OCI-LY1 (cell line): Measurements from ENCODE around the gene HUNK.

Experiments used
- H2AFZ ChIP-seq: fragments of 200-600 bp; sonication (generic), shearing (Covaris generic); 2 replicates; pipeline ENCODE4 v1.6.0; 2014; ENCODE audit warnings: antibody characterized with exemption, mild to moderate bottlenecking, low read length
- H3F3A ChIP-seq: fragments of 200-600 bp; sonication (generic), shearing (Covaris generic); 2 replicates; pipeline ENCODE4 v1.6.0; 2014; ENCODE audit warnings: mild to moderate bottlenecking, antibody characterized with exemption, low read length, moderate library complexity; ENCODE audit not compliant: insufficient read depth
- H3K27ac ChIP-seq: fragments of 200-600 bp; sonication (generic); 2 replicates; pipeline ENCODE4 v1.5.1; 2014; ENCODE audit warnings: low read length, mixed run types, mild to moderate bottlenecking, low read depth; ENCODE audit not compliant: poor library complexity, severe bottlenecking
- H3K27me3 ChIP-seq: fragments of 200-600 bp; sonication (generic); 2 replicates; pipeline ENCODE4 v1.6.0; 2014; ENCODE audit warnings: antibody characterized with exemption, mild to moderate bottlenecking, low read length, moderate library complexity; ENCODE audit not compliant: insufficient read depth
- H3K36me3 ChIP-seq: fragments of 200-600 bp; sonication (generic); 2 replicates; pipeline ENCODE4 v1.6.1; 2014; ENCODE audit warnings: mild to moderate bottlenecking, antibody characterized with exemption, low read length, moderate library complexity, mixed read lengths; ENCODE audit not compliant: insufficient read depth
- H3K4me1 ChIP-seq: fragments of 200-600 bp; sonication (generic); 2 replicates; pipeline ENCODE4 v1.5.1; 2014; ENCODE audit warnings: mild to moderate bottlenecking, low read length, moderate library complexity; ENCODE audit not compliant: insufficient read depth, severe bottlenecking
- H3K4me2 ChIP-seq: fragments of 200-600 bp; sonication (generic), shearing (Covaris generic); 2 replicates; pipeline ENCODE4 v1.6.1; 2014; ENCODE audit warnings: low read length
- H3K4me3 ChIP-seq: fragments of 200-600 bp; sonication (generic); 2 replicates; pipeline ENCODE4 v1.5.1; 2014; ENCODE audit warnings: low read length, low read depth, mild to moderate bottlenecking, mixed read lengths; ENCODE audit not compliant: poor library complexity, severe bottlenecking
- H3K79me2 ChIP-seq: fragments of 200-600 bp; shearing (Covaris generic); 2 replicates; pipeline ENCODE4 v1.6.1; 2016; ENCODE audit warnings: mixed run types, low read length, mixed read lengths; ENCODE audit not compliant: insufficient read depth
- H3K9ac ChIP-seq: fragments of 200-600 bp; sonication (generic), shearing (Covaris generic); 2 replicates; pipeline ENCODE4 v1.6.1; 2014; ENCODE audit warnings: mild to moderate bottlenecking, low read length, mixed read lengths
- H3K9me2 ChIP-seq: fragments of 200-600 bp; sonication (generic), shearing (Covaris generic); 2 replicates; pipeline ENCODE4 v1.6.1; 2014; ENCODE audit warnings: low read depth, mild to moderate bottlenecking, low read length, mixed read lengths
- H3K9me3 ChIP-seq: fragments of 200-600 bp; shearing (Covaris generic); 2 replicates; pipeline ENCODE4 v1.6.1; 2014; ENCODE audit warnings: low read length, mixed read lengths
- H4K20me1 ChIP-seq: fragments of 200-600 bp; sonication (generic), shearing (Covaris generic); 2 replicates; pipeline ENCODE4 v1.6.0; 2016; ENCODE audit warnings: mild to moderate bottlenecking, low read length; ENCODE audit not compliant: insufficient read depth
- EZH2 ChIP-seq: fragments of 200-600 bp; sonication (generic), shearing (Covaris generic); IDR thresholded peaks from 2 replicates; pipeline ENCODE4 v1.8.0; 2017; ENCODE audit warnings: borderline replicate concordance, mixed run types, mild to moderate bottlenecking, antibody characterized with exemption, low read length, moderate library complexity, mixed read lengths
- TF ChIP-seq, protein P1 (sequence below): fragments of 200-600 bp; sonication (generic), shearing (Covaris generic); IDR thresholded peaks from 2 replicates; pipeline ENCODE4 v1.5.1; 2017; ENCODE audit warnings: mild to moderate bottlenecking, antibody characterized with exemption, low read length, moderate library complexity, mixed read lengths

HUNK gene

DNA sequence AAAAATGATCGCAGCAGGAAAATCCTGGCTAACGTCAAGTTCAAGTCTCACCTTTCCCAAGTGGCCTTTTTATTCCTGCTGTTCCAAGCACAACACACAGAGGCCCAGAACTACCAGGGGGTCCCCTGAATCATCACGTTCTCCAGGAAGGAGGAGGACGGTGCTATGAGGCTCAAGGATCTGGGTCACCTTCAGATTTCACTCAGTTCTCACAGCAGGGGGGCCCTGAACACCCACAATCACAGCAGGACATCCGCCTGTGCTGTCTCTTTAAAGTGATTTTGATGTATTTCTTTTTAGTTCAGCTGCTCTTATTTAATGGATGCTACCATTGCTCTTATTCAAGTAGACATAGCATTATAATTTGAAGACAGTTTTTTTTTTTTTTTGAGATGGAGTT is 173.4 kb downstream of the HUNK start:
- no peak overlapping the region for H3K27ac ChIP-seq
- no peaks in the 10 kb centered on the region for H4K20me1 ChIP-seq
- no peak overlapping the region for H3K4me2 ChIP-seq
- no peaks in the 10 kb centered on the region for H3K36me3 ChIP-seq
- H3K4me1 ChIP-seq, result no peaks in the 10 kb centered on the region
- TF ChIP-seq EZH2, result no peak
- TF ChIP-seq, protein P1, sequence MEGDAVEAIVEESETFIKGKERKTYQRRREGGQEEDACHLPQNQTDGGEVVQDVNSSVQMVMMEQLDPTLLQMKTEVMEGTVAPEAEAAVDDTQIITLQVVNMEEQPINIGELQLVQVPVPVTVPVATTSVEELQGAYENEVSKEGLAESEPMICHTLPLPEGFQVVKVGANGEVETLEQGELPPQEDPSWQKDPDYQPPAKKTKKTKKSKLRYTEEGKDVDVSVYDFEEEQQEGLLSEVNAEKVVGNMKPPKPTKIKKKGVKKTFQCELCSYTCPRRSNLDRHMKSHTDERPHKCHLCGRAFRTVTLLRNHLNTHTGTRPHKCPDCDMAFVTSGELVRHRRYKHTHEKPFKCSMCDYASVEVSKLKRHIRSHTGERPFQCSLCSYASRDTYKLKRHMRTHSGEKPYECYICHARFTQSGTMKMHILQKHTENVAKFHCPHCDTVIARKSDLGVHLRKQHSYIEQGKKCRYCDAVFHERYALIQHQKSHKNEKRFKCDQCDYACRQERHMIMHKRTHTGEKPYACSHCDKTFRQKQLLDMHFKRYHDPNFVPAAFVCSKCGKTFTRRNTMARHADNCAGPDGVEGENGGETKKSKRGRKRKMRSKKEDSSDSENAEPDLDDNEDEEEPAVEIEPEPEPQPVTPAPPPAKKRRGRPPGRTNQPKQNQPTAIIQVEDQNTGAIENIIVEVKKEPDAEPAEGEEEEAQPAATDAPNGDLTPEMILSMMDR, result no peak
- H3K9ac ChIP-seq, result no peak overlapping the region
- no peaks in the 10 kb centered on the region for H3K9me3 ChIP-seq
- no peak overlapping the region for H3K4me3 ChIP-seq
- H3K9me2 ChIP-seq, result no peaks in the 10 kb centered on the region
- no peaks in the 10 kb centered on the region for H3K27me3 ChIP-seq
- no peaks in the 10 kb centered on the region for H3F3A ChIP-seq
- no peaks in the 10 kb centered on the region for H3K79me2 ChIP-seq
- no peak overlapping the region for H2AFZ ChIP-seq

DNA sequence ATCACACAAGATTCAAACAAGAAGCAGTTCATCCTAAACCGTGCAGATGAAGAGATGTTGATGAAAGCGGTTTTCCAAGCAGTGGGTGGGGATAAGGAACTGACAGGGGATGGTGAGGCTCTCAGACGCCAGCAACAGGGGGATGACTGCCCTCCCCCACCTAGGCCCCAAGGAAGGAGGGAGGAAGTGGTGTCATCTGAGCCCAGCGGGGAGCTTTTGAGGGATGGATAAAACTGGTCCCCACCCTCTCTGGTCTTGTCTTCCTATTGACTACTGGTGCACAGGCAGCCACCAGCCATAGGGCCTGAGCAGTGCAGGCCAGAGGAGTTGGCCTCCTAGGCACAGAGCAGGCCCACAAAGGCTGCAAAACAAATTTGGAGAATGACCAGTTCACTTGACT is 175.5 kb downstream of the HUNK start:
- Histone ChIP-seq H3K9ac (no peak overlapping the region), H2AFZ (no peak overlapping the region)

More for the DNA sequence above, 175.5 kb downstream of the HUNK start:
- Histone ChIP-seq H4K20me1 (no peaks in the 10 kb centered on the region), H3K4me3 (no peak overlapping the region), H3K27ac (no peak overlapping the region), H3F3A (no peaks in the 10 kb centered on the region), H3K4me2 (no peak overlapping the region), H3K9me2 (no peaks in the 10 kb centered on the region), H3K4me1 (no peaks in the 10 kb centered on the region), H3K79me2 (no peaks in the 10 kb centered on the region), H3K27me3 (no peaks in the 10 kb centered on the region), H3K9me3 (no peaks in the 10 kb centered on the region), H3K36me3 (no peaks in the 10 kb centered on the region)
- TF ChIP-seq, protein P1, result no peak
- no peak for TF ChIP-seq EZH2
